NCI-H69 (cell line): Measurements from ENCODE around the gene EHBP1.

Source experiments
- DNase-seq: peaks from one replicate; lab custom pipeline; 2025; lab: John Stamatoyannopoulos, UW

The EHBP1 gene

DNA sequence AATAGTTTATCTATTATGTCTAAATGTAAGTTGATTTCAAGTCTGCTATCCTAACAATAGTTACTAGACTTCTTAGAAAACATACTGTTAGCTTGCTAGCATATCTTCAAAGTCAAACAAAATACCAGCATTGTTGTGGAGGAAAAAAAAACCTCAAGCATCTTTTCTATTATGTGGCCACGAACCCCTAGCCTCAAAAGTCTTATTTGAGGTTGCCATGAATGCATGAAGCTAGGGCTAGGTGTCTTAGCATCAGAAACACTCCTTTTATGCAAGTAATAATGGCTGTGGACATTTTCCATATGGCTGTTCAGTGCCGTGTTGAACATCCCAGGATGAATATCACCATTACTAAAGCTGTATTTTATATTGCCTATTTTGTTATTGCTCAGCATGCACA lies 258.5 kb downstream of the EHBP1 start:
- no peak for DNase-seq

DNA sequence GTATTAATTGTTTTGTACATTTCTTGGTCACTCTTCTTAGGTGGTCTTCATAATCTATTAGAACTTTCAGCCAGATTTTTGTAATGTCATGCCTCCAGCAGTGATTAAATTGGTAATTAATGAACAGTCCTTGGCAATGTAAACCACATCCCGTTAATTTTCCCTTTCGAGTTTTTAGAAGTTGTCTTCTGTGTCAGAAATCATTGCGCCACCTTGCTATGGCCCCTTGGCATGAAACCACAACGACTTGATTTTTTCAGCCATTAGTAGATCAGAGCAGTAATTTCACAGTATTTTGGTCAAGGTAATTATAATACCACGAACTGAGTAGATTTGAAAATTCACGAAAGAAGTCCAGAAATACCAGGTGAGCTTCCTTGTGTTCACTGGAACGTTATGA lies 259.2 kb downstream of the EHBP1 start:
- peak; percentile 34 for DNase-seq

DNA sequence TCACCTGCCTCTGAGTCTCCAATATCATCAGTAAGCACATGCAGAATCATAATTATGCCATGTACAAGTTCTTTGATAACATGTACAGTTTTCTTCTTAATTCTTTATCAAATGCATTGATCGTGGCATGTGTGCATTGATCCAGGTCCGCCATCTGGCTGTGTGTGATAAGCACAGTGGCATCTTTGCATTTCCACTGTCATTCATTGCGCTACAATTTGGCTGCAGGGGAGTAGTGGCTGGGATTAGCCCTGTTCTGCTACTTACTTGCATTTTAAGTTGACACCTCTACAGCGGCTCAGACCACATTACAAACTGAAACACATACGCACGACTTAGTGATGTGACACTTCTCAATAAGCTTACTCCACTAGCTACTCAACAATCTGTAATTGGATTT lies 261.5 kb downstream of the EHBP1 start:
- no peak for DNase-seq

DNA sequence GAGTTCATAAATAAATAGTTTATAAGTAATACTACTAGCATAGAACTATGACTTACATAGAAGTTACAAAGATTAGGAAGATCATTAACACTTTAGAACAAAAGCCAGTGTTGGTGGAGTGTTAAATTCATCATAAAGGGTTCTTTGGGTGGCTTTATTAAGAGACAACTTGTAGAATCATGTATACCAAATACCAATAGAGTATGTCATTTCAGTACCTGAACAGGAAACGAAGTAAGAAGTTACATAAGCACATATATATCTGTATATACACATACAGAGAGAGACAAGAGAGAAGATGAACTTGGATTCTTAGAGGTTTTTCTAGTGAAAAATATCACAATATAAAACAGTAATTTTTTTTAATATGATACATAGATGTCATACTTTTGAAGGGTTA lies 262.7 kb downstream of the EHBP1 start:
- no peak for DNase-seq

DNA sequence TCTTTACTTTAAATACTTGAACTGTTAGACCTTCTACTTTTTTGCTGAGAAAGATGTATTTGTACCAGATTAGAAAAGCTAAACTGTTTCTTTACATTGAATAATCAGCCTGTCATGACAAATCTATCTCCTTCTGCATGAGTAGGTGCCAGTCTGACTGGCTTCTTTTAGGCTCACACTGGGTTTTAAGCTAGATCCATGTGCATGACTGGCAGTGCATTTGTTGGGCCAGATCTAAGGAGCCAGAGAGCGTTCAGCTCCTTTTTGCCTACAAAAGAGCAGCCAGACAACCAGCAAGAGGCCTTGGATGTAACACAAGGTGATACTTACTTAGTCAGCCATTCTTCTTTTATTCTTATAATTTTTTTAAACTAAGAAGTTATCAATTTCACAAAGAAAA lies 263.2 kb downstream of the EHBP1 start:
- no peak for DNase-seq

DNA sequence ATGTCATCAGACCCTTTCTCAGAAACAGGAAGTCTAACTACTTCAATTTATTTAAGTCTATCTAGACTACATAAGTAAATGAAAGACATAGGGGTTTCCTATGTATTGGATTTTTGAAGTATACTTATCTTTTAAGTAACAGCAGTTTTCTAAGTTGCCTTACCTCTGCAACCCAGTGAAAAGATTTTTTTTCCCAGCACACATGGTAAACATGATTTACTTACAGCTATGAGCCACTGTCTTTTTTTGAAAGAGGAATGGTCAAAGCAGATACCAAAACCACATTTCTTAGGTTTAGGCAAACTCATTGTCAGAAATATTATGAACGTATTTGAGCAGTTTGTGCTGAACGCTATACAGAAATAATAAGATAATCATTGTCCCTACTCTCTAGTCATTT lies 266.4 kb downstream of the EHBP1 start:
- DNase-seq, result no peak

DNA sequence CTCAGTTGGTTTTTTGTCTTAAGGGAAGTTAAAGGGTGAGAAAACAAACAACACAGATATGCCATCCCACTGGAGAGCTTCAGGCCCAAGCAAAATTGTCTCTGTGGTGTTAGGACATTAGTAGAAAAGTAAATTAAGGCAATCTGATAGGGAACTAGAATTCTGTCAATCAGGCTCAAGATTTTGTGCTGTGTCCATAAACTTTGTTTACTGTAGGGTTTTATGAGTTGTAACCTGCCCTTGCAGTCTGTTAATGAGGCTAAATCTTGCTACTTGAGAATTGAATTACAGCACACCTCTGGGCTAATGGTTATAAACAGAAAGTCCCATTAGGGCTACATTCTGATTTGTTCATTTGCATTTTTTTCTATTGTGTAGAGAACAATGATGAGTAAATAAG lies 267.1 kb downstream of the EHBP1 start:
- peak; percentile 35 for DNase-seq

DNA sequence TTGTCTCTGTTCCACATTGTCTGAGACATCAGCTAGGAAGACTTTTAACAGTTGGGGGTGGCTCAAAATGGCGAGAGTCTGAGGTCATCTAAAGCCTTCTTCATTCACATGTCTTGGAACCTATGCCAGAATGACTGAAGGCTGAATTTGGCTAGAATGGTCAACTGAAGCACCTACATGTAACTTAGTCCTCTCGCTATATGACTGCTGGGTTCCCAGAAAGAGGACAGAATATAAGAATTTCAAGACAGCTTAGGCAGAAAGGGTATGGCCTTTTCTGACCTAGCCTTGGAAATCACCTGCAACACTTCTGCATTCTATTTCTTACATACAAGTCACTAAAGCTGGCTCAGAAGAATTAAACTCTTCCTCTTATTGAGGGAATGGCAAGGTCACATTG lies 269.5 kb downstream of the EHBP1 start:
- no peak for DNase-seq

DNA sequence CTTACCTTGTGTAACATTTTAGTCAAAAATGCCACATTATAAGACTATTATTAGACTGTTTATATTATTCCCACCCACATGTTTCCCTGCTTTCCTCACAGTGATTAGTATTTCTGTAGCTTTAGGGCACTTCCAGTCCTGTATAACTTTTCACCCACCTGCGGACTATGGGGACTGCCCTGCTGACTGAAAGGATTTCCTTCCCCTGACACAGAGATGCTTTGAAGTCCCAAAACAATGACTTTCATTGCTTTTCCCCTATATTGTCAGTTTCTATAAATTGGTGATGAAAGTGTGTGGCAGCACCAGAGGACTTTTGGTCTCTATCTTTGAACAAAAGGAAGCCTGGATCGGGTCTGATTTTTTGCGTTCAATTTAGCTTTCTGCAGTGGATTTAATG lies 286.1 kb downstream of the EHBP1 start:
- DNase-seq, result no peak

DNA sequence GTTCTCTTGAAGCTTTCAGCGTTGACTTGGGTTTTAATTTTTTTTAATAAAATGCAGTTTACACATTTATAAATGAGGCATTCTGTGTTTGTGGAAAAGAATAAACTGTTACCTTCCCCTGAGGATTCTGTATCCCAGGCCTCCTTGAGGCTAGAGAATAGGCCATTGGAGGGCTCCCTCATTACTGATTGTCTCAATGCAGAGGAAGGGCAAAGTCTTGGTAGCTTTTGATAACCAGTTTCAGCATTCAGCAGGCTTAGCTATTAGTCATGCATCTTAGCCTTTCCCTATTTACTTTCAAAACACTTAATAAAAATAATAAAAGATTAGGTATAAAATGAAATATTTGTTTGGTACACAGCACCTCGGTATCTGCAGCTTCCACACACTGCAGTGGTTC lies 287.0 kb downstream of the EHBP1 start:
- DNase-seq, result no peak

DNA sequence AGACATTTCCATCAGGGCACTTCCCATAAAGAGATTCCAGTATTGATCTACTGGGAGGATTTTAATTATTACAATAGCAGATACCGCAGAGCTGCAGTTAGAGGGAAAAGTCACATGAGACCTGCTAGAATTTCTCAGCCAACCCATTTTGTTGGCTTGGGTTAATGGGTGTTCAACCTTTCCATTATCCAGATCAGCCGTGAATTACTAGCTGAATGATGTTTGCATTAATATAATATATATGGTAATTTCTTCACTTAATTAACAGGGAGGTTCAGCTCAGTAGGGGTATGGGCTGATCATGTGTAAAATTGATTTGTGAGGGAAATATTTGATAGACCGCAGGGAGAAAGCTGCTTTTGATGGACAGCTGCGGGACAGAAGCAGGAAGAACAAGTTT lies 288.7 kb downstream of the EHBP1 start:
- no peak for DNase-seq

DNA sequence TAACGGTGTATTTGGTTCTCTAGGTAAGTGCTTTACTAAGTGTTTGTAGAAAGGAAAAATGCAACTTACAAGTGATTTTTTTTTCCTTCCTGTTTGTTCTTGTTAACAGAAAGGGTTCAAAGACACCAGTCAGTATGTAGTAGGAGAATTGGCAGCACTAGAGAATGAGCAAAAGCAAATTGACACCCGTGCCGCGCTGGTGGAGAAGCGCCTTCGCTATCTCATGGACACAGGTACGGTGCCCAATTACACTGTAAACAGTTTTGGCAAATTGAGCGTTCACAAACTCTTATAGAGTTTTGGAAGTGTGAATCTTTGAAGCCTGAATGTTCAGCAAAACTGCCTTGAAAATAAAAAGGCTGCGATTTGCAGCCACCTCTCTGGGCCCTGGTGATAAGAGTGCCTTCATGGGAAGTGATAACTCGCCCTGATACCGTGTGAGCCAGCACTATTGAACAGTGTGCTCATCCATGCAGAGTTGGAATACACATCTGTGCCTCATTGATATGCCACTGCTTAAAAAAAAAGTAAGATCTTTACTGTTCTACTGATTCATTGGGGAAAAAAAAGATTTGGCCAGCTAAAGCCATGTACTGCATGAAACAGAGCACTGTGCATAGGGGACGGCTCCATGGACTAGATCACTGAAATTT lies 291.1 kb downstream of the EHBP1 start:
- no peak for DNase-seq

DNA sequence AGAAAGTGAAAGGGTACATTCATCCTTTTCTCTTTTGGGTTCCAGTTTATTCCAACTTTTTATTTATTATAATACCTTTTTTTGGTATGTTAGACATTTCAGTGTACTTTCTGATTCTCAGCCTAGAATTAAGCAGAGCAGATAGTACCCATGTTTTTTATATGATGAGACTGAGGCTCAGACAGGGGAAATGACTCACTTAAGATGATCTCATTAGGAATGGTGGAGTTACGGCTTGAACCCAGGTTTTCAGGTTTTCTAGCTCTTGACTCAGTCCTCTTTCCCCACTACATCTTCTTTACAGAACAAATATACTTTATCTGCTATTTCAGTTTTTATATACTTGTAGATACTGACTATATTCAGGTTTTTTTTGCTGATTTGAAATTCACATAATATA lies 293.4 kb downstream of the EHBP1 start:
- no peak for DNase-seq

DNA sequence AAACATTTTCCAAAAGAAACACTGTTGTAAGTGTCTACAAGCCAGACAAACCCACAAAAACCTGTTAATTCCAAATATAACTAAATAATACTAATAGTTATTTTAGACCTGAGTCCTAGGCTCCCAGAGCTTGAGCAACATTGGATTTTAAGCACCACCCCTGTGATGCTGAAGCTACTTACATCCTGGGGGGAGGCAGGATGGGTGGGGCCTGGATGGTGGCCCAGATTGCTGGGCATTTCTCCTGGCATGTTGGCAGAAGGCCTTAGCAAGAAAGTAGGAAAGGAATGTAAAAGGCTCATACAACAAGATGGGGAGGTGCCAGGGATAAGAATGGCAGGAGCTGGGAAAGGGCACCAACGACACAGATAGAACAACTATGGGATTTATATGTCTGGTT lies 294.4 kb downstream of the EHBP1 start:
- DNase-seq, result no peak

DNA sequence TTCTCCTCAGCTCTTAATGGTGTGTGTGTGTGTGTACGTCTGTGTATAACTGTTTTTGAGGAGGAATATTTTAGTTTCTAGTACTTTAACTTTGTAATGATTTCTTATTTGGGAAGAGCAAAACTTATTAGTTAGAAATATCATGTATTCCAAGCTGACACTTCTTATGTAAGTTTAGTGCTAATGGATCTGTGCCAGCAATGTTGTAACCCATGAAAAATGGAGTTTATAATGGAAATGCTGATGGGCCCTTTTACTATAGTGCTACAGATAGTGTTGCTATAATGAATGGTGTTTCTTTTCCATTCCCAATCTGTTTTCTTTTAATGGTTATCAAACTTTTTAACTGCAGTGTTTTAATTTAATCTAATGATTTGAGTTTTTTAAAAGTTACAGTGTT lies 295.3 kb downstream of the EHBP1 start:
- DNase-seq, result no peak

DNA sequence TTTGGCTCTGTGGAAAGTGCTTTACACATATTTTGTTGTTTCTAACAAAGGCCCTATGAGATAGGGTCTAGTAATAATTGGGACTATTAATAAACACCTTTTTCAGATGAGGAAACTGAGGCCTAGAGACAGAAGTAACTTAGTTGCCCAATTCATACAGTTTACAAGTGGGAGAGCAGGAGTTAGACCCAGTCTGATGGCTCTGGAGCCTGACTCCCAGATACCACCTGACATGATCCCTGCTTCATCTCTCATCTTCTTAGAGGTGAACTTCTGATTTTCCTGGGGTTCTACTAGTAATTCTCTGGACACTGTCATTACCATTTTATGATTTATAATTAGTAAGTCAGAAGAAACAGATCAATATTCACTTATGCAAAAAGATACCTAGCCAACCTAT lies 296.1 kb downstream of the EHBP1 start:
- no peak for DNase-seq

DNA sequence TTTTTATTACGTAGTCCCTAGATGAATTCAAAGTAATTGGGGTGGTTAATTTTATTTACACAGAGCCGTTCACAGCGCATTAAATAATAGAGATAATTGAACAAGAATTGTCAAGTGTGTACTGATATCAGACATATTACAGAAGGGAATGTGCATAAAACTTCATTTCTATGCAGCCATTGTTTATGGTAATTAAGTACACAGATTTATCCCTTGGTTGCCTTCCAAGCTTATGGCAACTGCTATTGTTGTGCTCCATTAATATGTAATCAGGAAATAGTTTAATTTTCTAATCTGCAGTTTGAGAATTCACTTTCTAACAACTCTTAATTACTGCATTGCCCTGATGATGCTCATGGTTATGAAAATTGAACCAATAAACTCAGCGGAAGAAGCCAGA lies 297.8 kb downstream of the EHBP1 start:
- DNase-seq, result peak; percentile 6

DNA sequence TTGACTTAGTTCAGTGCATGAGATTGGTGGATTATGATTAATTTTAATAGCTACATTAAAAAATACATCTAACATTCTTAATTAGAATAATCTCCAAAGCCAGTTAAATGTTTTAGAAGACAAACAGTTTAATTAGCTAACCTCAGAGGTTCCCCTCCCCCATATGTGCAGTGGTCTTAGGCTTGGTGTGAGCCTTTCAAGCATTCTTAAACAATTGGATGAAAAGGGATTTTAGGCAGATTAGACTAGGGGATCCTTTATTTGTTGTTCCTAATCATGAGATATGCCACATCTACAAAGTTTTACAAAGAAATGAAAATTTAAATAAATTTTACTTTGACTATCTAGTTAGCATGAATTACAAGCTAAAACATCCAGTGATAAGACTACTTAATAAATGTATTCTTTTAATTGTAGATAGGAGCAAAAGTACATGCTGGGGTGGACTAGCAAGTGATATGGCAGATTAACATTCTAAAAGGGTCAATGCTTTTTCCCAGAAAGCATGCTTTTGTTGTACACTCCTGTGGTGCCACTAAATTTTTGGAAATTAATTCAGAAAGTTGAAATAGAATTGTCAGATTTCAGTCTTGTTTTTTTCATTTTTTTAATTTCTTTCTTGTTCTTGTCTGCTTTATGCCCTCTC lies 302.4 kb downstream of the EHBP1 start:
- no peak for DNase-seq

DNA sequence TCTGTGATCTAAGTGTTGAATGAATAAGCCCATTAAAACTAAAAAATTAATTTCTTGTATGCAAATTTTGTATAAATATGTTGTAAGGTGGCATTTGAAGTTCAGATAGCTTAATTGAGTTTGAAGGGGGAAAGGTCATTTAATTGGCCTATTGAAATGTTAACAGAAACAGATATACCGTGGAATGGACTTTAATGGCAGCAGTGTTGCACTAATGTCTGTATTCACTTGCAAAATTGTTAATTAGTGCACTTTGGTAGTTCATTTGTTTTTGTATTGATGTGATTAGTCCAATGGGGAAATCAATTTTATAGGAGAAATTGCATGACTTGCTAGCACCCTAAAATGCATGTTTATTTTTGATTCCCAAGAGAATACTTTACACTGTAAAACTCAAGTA lies 303.3 kb downstream of the EHBP1 start:
- DNase-seq, result no peak

DNA sequence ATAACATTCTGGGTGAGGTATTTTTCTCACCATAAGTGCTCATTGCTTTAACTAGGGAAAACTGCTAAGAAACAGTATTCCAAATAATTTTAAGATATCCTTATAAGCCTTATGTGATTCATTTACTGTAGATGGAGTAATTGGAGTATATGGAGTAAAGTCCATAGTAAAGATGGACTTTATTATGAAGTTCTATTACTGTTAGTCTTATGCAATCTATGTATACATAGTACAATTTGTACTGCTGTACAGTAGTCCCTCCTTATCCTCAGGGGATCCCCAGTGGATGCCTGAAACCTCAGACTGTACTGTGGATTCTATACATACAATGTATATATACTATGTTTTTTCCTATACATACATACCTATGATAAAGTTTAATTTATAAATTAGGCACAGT lies 304.0 kb downstream of the EHBP1 start:
- DNase-seq, result no peak

DNA sequence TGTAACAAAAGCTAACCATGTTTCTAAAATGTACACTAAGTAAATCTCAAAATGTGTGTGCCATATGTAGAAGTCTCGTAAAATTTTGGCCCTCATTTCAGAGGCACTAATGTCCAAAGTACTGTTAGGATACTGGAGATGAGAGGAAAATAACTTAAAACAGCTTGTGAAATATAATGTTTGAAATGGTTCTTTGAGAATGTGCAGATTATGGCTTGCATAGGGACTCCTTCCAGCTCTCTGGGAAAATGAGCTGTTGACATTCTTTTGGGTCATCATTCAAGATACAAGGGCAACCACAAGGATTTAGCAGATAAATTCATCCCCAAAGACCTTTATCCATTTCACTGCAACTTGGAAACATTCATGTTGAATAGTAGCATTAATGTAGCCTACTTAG lies 307.0 kb downstream of the EHBP1 start:
- no peak for DNase-seq

DNA sequence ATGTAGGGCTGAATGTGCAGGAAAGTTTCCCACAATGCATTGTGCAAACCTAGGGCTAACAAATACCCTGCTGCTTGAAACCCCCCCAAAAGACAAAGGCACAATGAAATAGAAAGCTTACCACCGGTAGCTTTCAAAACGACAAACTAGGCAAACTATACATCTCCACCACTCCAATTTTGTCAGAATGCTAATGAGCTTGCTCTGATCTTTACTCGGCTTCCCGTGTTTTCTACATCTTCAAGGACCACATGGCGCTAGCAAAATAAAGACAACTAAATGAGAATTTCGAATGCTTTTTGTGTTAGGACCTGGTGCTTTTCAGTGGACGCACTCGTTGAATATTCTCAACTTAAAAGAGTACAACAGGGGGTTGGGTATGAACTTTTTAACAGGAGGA lies 307.9 kb downstream of the EHBP1 start:
- no peak for DNase-seq

DNA sequence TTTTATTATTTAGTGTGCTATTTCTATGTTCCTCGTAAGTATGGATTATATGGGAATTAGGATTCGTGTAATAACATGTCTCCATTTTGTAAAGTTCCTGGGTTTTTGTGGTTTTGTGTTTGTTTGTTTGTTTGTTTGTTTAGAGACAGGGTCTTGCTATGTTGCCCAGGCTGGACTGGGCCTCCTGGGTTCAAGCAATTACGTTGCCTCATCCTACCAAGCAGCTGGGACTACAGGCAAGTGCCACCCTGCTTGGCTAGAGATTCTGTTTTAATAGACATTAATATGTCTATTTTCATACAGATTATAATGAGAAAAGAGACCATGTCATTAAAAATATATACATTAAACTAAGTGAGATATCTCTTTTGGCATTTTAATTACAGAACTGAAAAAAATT lies 309.9 kb downstream of the EHBP1 start:
- DNase-seq, result no peak

DNA sequence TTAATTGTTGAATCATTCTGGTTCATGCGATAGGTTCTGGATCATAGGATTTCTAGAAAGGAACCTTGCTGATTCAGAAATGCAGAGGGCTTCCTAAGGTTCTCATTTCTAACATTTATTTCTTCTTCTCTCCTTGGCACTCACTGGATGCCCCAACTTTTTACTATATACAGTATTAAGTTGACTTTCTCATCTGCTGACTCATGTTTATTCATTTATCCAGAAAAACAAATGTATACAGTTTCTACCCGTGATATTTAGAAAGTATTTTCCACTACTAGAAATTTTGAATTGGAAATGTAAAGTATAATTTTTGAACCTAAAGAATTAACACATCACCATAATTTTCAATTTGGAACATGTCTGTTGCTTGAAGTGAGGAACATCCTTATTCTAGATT lies 312.9 kb downstream of the EHBP1 start:
- DNase-seq, result no peak
